SK-N-SH (cell line): ENCODE results near the gene DGKZ.

Source experiments
- CHD2 ChIP-seq: fragments of 150-350 bp; IDR thresholded peaks from 2 replicates; pipeline ENCODE4 v1.6.1; 2018; ENCODE audit warnings: low read length; ENCODE audit not compliant: partially characterized antibody
- MEF2A ChIP-seq: IDR thresholded peaks from 2 replicates; pipeline ENCODE4 v1.4.0; 2012; ENCODE audit warnings: low read depth, borderline replicate concordance
- TAF1 ChIP-seq: IDR thresholded peaks from 2 replicates; pipeline ENCODE4 v1.6.1; 2012; ENCODE audit warnings: low read depth, mild to moderate bottlenecking, low read length, moderate library complexity, borderline replicate concordance
- USF2 ChIP-seq: fragments of 150-350 bp; IDR thresholded peaks from 2 replicates; pipeline ENCODE4 v1.6.1; 2017; ENCODE audit warnings: antibody characterized with exemption, low read length, low read depth, borderline replicate concordance
- TF ChIP-seq, protein P1 (sequence below): IDR thresholded peaks from 2 replicates; pipeline ENCODE4 v1.6.1; 2012; ENCODE audit warnings: mild to moderate bottlenecking, low read depth, low read length, moderate library complexity
- TF ChIP-seq, protein P2 (sequence below): fragments of 200-600 bp; sonication (generic); IDR thresholded peaks from 2 replicates; pipeline ENCODE4 v1.6.1; 2017; ENCODE audit warnings: antibody characterized with exemption, mild to moderate bottlenecking, moderate library complexity

- TF ChIP-seq, protein P1, sequence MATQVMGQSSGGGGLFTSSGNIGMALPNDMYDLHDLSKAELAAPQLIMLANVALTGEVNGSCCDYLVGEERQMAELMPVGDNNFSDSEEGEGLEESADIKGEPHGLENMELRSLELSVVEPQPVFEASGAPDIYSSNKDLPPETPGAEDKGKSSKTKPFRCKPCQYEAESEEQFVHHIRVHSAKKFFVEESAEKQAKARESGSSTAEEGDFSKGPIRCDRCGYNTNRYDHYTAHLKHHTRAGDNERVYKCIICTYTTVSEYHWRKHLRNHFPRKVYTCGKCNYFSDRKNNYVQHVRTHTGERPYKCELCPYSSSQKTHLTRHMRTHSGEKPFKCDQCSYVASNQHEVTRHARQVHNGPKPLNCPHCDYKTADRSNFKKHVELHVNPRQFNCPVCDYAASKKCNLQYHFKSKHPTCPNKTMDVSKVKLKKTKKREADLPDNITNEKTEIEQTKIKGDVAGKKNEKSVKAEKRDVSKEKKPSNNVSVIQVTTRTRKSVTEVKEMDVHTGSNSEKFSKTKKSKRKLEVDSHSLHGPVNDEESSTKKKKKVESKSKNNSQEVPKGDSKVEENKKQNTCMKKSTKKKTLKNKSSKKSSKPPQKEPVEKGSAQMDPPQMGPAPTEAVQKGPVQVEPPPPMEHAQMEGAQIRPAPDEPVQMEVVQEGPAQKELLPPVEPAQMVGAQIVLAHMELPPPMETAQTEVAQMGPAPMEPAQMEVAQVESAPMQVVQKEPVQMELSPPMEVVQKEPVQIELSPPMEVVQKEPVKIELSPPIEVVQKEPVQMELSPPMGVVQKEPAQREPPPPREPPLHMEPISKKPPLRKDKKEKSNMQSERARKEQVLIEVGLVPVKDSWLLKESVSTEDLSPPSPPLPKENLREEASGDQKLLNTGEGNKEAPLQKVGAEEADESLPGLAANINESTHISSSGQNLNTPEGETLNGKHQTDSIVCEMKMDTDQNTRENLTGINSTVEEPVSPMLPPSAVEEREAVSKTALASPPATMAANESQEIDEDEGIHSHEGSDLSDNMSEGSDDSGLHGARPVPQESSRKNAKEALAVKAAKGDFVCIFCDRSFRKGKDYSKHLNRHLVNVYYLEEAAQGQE: no peak
- TF ChIP-seq MEF2A (no peak), TAF1 (no peak), USF2 (no peak), CHD2 (no peak)
- TF ChIP-seq, protein P2, sequence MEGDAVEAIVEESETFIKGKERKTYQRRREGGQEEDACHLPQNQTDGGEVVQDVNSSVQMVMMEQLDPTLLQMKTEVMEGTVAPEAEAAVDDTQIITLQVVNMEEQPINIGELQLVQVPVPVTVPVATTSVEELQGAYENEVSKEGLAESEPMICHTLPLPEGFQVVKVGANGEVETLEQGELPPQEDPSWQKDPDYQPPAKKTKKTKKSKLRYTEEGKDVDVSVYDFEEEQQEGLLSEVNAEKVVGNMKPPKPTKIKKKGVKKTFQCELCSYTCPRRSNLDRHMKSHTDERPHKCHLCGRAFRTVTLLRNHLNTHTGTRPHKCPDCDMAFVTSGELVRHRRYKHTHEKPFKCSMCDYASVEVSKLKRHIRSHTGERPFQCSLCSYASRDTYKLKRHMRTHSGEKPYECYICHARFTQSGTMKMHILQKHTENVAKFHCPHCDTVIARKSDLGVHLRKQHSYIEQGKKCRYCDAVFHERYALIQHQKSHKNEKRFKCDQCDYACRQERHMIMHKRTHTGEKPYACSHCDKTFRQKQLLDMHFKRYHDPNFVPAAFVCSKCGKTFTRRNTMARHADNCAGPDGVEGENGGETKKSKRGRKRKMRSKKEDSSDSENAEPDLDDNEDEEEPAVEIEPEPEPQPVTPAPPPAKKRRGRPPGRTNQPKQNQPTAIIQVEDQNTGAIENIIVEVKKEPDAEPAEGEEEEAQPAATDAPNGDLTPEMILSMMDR: no peak
Measured at GRCh38 chr11:46336563-46337180, 10.6 kb upstream of the DGKZ start.
